Epithelial cell of esophagus (primary cell): ENCODE results near the gene TSPAN9.
A peak's percentile ranks its signal among the peaks of the same experiment; 100 is the strongest.

Experiments used
- DNase-seq: peaks from one replicate; pipeline ENCODE4 v3.0.0; 2010; ENCODE audit warnings: low read depth
- H3K4me3 ChIP-seq: 2 replicates; pipeline ENCODE4 v1.5.1; 2011; ENCODE audit warnings: mild to moderate bottlenecking, low read length, control low read depth
- CTCF ChIP-seq: IDR thresholded peaks from 2 replicates; pipeline ENCODE4 v1.5.1; 2011; ENCODE audit warnings: low read depth, mild to moderate bottlenecking, low read length, control low read depth, inconsistent platforms; ENCODE audit not compliant: insufficient read depth; ENCODE audit errors: missing control alignments

The TSPAN9 gene

GRCh38 chr12:3207858-3208257 lies 130.7 kb downstream of the TSPAN9 start:
- DNase-seq: peak; percentile 22
- peak; percentile 32 for TF ChIP-seq CTCF
- H3K4me3 ChIP-seq: no peak overlapping the region

GRCh38 chr12:3213188-3213587 lies 136.0 kb downstream of the TSPAN9 start:
- DNase-seq: no peak
- H3K4me3 ChIP-seq: no peak overlapping the region
- no peak for TF ChIP-seq CTCF

GRCh38 chr12:3213768-3214167 lies 136.6 kb downstream of the TSPAN9 start:
- no peak overlapping the region for H3K4me3 ChIP-seq
- TF ChIP-seq CTCF: no peak
- DNase-seq: no peak

- H3K4me3 ChIP-seq: no peak overlapping the region
- DNase-seq: peak; percentile 78
- peak; percentile 11 for TF ChIP-seq CTCF
These were observed 137.6 kb downstream of the TSPAN9 start for GRCh38 chr12:3214526-3215365.

DNA sequence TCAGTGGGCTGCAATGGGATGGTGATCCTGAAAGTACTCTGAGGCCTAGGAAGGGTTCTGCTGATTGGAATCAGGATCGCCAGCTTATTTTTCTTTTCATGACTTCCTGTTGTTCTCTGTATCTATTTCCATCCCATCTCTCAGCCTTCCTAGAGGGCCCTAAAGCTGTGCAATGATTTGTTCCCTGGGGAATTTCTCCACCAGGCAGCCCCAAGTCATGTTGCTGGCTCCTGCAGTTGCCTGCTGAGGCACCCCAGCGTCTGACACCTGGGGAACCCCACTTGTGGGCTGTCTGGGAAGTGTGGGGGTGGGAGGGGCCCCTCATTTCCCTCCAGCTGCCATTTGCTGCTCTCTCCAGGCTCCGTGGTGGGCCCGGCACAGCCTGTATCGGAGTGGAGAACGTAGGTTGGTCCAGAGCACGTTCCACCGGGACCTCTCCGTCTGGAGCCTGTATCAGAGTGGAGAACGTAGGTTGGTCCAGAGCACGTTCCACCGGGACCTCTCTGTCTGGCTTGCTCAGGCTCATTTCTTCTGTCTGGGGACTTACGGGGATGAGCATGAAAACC lies 138.3 kb downstream of the TSPAN9 start:
- DNase-seq: no peak
- TF ChIP-seq CTCF: no peak
- H3K4me3 ChIP-seq: no peak overlapping the region

DNA sequence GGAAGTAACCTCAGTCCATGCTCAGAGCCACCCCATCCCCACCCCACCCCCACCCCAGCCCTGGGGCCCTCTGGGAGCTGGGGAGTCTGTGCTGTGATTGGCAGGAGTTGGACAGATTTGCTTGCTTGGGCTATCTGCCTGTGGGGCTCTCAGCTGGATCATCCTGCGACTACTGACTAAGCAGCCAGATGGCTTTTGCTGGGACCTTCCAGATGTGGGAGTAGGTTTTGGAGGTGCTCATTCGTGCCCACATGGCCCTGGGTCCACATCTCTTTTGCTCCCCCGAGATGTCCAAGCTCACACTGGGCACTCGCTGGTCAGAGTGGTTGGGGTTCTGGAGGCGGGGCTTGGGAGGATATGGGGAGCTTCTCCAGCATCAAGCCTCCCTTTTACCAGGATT lies 138.9 kb downstream of the TSPAN9 start:
- H3K4me3 ChIP-seq: no peak overlapping the region
- no peak for DNase-seq
- no peak for TF ChIP-seq CTCF
